ENCODE results near the gene EGFL8. TPM values are rescaled to one million over a fixed set of nuclear protein-coding genes. Genes with fewer than 3 reads are reported as not detected.
A peak's percentile ranks its signal among the peaks of the same experiment; 100 is the strongest.
"Not testable (repeated sequence)": the region's sequence is repeated elsewhere in the genome, so short reads cannot be mapped to it uniquely, and the experiment has no call there.

Gene EGFL8
- total RNA-seq, 1 donor from 2014 or later, result 1.9 TPM

DNA sequence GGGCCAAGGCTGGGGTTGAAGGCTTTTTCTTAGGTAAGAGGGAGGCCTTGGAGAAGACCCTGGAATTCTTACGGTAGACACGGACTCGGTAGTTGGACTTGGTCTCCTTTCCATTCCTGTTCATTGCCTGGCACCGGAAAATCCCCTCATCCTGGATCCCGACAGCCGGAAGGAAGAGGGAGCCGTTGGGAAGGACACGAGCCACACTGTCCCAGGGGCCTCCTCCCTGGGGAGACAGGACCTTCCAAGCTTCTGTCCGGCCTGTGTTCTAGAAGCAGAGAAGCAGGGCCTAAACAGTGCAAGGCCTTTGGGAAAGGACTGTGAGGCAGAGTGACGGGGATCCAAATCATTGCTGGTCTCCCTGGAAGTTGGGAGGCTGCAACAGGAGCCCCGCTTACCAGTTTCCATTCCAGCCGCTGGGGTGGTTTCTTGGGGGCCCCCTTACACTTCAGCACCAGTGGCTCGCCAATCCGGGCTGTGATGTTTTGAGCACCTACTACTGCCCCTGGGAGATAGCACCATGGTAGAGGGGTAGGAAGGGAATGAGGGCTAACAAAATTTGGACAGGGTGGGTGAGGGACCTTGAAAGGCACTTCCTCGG is 19.2 kb downstream of the EGFL8 start:
- no peak for DNase-seq (ENCODE audit: low spot score)

DNA sequence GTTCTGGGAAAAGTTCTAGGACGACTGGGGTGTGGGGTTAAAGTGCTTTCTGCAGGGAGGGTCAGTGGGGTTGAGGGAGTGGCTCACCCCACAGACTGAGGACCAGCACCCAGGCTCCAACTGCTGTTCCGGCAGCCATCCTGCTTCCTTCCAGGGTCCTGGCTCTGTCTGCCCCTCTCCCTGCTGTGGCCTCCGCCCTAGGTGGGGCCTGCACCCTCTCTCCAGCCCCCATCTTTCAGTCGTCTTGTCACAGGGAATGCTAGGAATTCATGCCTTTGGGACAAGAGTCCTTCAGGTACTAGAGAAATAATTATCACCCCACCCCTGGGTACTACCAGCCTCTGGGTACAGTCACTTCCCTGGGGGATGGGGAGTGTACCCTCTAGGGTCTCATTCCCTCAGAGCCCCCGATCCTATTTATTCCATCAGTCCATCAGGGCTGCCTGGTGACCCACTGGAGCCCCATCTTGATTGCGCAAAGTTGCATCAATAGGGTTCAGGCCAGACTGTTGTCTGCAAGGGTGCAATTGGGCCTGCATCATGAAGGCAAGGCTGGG is 19.8 kb downstream of the EGFL8 start, which contains the start of gene AGER:
AGER (minus strand) TSS at position 170 of the 557 bp plus-strand sequence; CDS start at position 139, 31 bp downstream.
- DNase-seq (ENCODE audit: low spot score), result no peak

DNA sequence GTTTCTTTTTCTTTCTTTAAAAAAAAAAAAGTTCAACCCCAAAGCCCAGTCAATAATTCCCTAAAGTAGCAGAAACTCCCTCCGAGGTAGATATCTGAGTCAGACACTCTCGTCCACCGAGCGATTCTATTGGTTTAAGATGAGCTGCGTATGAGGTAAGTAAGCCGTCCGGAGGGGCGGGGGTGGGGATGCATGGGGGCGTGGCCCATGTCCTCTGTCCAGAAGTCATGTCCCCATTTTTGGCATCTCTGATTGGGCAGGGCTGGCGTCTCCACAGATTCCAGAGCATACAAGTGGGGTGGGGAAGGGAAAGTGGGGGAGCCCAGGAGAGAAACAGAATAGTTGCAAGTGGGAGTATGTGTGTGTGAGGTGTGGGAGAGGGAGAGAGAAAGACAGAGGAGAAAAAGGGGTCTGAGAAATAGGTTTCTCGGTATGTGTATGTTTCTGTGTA is 21.3 kb downstream of the EGFL8 start:
- DNase-seq (ENCODE audit: low spot score), result peak; percentile 93

DNA sequence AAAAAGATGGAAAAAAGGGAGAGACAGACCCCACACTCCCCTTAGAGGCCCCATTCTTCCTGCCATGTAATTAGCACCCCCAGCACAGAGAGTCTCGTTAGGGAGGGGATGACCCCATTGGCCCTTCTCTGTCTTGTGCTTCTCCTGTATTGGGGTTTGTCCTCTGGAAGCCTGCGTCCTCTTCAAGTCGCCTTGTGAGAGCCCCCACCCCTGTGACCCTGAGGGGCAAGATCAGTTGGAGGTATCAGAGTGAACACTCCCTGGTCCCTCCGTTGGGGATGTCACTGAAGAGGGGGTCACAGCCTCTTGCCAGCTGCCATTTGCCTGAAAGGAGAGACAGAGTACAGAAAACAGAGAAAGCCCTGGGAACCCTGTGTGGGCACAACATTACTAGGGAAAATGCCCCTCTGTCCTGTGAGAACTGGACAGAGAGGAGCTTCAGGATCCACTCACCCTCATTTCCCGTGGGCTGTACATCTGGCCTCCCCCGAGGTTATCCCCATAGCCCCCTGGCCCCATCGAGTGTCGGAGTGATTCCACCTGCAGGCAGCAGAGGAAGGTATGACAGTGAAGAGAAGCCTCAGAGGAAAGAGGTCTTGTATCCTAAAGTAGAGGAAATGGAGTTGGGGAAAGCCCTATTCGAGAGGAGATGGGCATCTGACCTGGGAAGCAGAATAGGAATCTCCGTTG is 21.9 kb downstream of the EGFL8 start:
- DNase-seq (ENCODE audit: low spot score), result not testable (repeated sequence)

DNA sequence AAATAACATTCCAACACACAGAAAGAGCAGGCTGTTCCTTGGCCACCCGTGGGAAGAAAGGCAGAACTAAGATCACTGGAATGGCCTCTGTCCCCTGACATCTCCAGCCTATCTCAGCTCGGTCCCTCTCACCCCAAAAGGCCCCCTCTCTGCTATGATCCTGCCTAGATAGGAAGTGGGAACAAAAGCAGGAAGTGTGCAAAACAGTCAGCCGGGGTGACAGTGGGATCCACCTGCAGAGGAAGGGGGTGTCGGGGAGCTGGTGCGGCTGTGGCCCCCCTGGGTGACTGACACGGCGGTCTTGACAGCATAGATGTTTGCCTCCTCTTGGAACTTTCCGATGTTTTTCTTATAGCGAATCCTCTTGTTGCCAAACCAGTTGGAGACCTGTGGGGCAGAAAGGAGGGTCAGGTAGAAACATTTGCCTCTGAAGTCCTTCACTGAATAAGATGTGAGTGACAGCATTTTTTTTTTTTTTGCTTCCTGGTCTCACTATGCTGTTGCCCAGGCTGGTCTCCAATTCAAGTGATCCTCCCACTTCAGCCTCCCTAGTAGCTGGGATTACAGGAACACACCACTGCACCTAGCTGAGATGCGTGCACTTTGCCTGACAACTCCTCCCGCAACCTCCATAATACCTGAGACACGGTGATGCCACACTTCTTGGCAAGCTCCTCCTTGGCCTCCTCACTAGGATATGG is 22.8 kb downstream of the EGFL8 start:
- no peak for DNase-seq (ENCODE audit: low spot score)

DNA sequence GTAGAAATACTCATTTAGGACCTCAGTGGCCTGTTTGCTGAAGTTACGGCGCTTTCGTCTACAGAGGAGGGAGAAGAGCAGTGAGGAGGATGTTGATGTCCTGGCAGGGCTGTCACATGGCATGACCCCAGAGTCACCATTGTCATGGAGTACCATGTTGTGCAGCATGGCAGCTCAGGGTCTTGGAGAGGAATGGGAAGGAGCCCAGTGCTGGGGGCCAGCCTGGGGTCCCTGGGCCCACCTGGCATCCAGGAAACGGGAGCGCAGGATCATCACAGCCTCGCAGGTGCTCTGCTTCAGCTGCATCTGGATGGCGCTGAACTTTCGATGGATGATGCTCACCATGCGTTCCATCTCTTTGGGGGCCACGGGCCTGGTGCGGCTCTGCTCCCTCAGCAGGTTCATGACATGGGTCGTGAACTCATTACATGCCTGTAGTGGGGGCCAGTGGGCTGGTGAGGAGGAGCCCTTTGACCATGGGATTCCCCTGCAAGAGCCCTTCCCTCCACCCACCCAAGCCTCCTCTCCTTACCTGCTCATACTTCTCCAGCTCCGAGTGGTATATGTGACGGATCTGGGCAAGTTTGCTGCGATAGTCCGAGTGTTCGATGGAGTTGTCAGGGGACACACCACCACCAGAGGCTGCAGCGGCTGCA is 23.5 kb downstream of the EGFL8 start:
- DNase-seq (ENCODE audit: low spot score), result not testable (repeated sequence)

DNA sequence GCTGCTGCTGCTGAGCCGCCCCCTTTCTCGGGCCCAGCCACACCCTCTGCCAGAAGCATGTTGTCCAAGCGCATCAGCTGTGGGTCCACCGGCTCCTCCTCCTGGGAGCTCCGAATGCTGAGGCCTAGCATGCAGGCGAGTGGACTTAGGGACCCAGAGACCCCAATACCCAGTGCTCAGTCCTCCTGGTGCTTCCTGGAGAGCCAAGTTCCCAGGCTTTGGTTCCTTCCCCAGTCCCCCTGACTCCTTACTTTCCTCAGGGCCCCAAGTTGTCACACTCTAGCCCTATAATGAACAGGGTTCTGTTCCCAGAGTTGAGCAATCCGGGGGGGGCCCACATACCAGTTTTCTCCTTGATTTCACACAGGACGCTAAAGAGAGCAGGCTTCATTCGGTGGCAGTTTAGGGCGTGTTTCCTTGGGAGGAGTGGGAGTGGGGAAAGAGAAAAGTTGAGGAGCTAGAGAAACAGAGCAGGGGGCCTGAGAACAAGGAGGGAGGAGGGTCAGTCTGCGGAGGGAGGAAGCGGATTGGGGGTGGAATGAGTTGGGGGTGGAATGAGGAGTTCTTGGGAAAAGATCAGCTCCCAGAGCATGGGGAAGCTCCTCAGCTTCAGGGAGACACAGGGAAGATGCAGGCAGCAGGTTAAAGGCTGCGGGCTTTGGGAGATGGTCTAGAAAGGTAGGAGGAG is 24.1 kb downstream of the EGFL8 start:
- peak; percentile 65 for DNase-seq (ENCODE audit: low spot score)

DNA sequence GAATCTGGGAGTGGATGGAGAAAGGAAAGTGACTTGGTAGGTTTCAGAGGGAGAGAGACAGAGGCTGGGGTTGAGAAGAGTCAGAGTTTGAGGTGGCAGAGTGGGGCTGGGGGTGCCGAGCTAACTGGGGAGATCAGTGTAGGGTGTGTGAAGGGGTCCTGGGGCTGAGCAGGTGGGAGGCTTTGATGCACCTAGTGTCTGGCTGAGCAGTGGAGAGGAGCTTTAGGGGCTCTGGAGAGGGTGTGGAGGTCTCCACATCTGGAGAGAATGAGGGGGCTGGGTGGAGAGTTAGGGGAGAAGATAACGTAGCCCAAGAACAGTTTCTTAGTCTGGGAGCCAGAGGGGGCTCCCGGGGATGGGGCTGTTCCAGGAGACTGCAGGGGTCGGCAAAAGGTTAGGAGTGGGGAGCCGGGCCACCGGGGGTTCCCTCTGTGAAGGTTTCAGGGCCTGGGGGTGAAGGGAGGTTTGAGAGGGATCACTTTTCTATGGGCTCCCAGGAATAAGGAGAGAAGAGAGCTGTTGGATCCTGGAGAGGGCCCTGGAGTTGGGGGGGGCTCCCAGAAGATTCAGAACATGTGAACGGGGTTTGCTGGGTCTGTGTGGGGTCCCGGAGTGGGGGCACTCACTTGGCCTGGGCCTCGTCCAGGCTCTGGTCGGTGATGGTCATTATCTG is 24.8 kb downstream of the EGFL8 start:
- no peak for DNase-seq (ENCODE audit: low spot score)

DNA sequence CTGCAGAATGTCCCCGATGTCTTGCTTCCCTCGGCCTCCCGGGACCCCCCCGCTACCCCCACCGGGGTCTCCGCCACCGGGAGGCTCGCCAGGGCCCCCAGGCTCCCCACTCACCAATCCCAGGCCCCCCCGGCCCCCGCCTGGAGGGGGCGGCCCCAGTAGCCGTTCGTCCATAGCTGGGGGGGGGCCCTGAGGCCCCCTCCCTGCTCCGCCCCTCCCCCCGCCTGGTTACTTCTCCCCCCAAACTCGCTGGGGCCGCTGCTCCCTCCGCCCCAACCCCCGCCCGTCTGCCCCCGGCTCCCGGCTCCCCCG is 25.3 kb downstream of the EGFL8 start:
- DNase-seq (ENCODE audit: low spot score), result peak; percentile 49

DNA sequence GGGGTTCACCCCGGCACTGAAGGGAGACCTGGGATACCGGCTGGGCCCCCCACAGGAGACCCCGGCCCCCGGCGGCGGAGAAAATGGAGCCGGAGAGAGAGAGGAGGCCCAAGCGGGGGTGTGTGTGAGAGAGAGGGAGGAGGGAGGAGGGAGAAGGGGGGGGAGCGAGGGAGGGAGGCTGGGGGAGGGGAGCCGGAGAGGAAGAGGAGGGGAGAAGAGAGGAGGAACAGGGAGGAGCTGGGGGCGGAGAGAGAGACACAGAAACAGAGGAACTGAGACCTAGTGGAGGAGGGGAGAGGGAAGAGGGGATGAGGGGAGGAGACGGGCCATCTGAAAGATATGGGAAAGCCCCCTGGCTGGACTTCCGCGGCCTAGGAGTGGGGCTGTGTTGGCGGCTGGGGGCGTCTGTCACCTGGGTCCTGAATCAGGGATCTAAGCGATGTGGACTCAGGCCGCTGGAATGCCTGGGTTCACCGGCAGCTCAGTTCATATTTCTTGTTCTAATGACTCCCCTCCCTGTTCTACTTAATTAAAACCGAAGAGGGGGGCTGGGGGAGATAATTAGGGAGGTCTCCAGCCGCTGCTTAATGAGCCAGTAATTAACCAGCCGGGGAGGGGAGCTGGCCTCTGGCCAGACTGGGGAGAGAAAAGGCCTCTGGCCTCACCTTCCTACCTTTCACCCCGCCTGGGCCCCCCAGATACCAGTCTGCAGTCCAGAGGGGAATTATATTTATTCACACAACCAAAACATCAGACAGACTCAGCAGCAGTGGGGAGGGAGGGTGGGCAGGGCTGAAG is 25.9 kb downstream of the EGFL8 start, which contains the start of gene PBX2:
PBX2 (minus strand) TSS at position 149 of the 798 bp plus-strand sequence. CDS start 287 bp downstream, outside the sequence.
- peak; percentile 97 for DNase-seq (ENCODE audit: low spot score)

DNA sequence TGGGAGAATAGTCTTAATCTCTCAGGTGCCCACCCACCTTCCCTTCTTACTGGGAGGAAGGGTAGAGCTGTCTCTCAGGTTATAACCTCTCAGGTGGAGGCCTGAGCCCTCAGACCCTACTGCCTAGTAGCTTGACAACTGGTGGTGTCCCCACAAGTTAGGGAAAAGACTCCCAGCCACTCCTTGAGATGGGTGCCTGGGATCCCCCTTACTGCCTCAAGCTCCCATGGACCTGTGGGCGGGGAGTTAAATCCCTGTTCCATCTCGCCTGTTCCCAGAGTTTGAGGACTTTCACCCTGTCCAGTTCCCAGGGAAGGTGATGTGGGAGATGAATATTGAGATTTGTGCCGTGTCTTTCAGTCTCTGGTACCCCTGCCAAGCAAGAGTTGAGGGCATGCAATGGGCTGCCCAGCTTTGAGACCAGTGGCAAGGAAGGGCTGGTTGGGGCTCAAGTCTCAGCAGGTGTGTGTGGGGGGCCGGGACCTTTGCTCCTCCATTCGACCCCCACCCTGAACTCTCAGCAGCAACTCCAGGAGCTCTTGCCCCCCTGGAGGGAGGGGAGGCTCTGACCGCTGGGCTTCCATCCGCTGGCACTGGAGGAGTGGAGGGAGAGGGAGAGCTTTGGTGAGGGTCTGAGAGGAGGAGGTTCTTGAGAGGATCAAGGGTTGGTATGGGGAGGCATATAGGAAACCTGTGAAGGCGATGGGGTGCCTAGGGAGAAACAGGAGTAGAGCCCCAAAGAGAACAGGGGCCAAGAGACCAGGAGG is 26.7 kb downstream of the EGFL8 start:
- no peak for DNase-seq (ENCODE audit: low spot score)

DNA sequence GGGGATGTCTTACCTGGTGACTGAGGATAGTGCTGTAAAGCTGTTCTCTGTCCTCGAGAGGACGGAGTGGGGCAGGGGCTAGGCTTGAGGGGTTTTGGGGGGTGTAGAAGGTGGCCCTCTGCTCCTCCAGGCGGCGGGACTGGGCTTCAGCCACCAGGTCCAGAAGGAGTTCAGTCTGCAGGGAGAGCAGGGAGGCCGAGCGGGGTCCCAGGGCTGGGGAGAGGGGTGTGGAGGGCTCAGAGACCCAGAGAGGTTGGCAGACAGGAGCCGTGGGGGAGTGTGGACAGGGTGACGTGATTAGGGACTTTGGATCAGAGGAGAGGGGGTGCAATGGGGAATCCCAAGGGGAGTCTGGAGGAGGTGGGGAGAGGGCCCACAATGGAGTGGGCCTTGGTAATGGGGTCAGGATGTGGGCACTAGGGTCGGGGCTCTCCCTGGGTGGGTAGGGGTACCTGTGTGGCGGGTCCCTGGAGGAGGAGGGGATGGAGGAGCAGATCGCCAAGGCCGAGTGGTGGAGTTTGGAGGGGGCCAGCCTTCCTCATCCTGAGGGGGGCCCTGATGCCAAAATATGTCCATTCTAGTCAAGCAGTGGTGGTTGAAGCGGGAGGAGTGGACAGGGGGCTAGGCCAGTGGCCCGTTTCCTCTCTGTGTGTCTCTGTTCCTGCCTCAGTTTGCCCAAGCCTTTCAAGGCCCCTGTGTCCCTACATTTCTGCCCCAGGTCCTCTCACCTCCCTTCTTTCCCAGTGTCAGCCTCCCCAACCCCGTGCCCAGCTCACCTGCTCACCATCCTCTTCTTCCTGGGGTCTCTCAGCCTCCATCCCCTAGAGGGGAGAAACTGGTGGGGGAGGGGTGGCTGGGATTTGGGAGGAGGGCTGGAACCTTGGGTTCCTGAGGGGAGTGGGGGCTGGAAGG is 27.6 kb downstream of the EGFL8 start:
- DNase-seq (ENCODE audit: low spot score), result no peak

DNA sequence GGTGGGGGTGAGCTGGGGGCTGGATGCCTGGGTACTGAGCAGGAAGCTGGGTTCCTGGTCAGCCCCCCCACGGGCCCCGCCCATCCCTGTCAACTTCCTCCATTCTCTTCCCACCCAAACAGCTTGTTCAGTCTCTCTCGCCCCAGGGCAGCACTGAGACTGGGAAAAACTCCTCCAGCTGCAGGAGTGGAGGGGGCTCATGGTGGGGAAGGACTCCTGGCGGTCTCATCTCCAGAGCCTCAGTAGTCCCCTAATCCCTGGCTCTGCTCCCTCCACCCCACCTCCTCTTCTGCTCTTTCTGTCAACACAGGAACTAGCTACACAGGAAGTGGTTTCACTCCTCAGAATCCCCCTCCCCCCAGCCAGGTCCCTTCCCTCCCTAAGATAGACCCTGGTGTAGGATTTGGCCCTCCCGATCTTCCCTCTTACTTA is 28.2 kb downstream of the EGFL8 start, which contains the start of gene GPSM3:
GPSM3 (minus strand) TSS at position 36 of the 432 bp plus-strand sequence. CDS start 130 bp downstream, outside the sequence.
- peak; percentile 62 for DNase-seq (ENCODE audit: low spot score)

DNA sequence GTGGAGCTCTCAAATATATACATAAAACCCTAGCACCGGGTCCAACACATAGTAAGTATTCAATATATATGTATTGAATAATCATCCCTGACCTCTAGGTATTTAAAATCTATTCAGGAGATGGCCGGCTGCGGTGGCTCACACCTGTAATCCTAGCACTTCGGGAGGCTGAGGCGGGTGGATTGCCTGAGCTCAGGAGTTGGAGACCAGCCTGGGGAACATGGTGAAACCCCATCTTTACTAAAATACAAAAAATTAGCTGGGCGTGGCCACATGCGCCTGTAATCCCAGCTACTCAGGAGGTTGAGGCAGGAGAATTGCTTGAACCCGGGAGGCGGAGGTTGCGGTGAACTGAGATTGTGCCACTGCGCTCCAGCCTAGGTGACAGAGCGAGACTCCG is 28.7 kb downstream of the EGFL8 start:
- DNase-seq (ENCODE audit: low spot score), result not testable (repeated sequence)

DNA sequence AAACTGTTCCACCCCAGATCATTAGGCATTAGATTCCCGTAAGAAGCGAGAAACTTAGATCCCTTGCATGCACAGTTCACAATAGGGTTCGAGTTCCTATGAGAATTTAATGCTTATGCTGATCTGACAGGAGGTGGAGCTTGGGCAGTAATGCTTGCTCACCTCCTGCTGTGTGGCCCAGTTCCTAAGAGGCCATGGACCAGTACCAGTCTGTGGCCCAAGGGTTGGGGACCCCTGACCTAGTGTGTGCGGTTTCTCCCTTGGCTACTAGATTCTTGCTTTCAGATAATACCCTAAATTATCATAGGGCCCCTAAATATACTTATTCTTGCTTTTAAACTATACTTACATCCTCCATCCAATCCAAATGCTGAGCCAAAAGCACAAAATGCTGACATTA is 30.0 kb downstream of the EGFL8 start:
- no peak for DNase-seq (ENCODE audit: low spot score)

DNA sequence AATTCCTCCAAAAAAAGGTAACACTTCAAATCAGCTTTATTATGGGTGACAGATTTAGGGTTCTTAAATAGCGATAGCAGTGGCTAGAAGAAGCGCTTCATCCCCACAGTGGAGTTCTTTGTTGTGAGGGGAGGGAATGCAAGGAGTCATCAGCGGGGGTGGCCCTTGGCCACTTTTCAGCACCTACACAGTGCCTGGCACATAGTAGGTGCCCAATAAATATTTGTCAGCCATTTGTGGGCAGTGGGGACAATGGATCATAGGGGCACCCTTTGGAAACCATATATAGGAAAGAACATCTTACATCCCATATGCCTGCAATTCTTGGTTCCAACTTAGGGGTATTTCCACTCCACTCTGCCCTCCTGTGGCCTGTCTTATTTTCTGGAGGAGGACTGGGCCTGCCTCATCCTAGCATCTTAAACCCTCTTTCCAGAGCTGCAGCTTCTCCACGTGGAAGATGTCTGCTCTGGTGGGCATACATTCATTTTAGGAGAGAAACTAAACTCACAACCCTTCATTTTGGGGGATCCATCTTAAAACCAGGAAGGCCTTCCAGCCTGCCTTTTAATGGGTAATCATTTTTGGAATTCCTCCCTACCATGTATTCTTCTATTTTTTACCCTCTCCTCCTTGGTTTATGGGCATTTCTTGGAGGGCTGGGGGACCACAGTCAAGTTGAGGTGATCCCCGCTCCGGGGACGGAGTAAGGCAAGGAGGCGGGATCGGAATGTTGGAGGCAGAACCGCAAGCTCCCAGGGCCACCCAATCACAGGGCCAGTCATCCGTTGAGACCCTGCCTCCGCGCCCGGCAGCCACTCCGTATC is 30.6 kb downstream of the EGFL8 start:
- DNase-seq (ENCODE audit: low spot score), result peak; percentile 77

DNA sequence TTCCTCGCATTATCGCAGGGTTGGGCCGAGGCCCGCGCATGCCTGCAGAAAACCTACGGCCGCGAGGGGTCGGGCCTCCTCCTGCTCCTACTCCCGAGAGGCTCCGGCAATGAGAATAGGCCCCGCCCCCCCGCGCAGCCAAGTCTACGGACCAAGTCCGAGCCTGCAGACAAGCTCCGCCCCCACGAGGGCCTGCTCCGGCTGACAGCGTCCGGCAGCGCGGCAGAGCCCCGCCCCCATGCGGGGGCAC is 31.2 kb downstream of the EGFL8 start:
- peak; percentile 100 for DNase-seq (ENCODE audit: low spot score)
